ENCODE data around the gene TMEM247. TPM values are rescaled to one million over a fixed set of nuclear protein-coding genes. Genes with fewer than 3 reads are reported as not detected.

The TMEM247 gene
- total RNA-seq, 4 donors from 2014 or later: not detected

GRCh38 chr2:46435353-46435752 is 44.0 kb upstream of the TMEM247 start:
- Histone ChIP-seq H3K4me3 (no peak overlapping the region), H3K27ac (no peak overlapping the region), H3K27me3 (no peaks in the 10 kb centered on the region), H3K4me1 (no peaks in the 10 kb centered on the region), H3K36me3 (no peaks in the 10 kb centered on the region), H3K9me3 (no peaks in the 10 kb centered on the region)
- no peak for TF ChIP-seq EP300 (IDR thresholded peaks at IDR 0.05)
- TF ChIP-seq CTCF (IDR thresholded peaks at IDR 0.05): no peak
- no peak for TF ChIP-seq POLR2A (IDR thresholded peaks at IDR 0.05)
- no peak for TF ChIP-seq POLR2AphosphoS5 (IDR thresholded peaks at IDR 0.05)
- no peak for ATAC-seq

- no peak for TF ChIP-seq CTCF (IDR thresholded peaks at IDR 0.05)
- TF ChIP-seq EP300 (IDR thresholded peaks at IDR 0.05): no peak
- no peak for TF ChIP-seq POLR2A (IDR thresholded peaks at IDR 0.05)
- TF ChIP-seq POLR2AphosphoS5 (IDR thresholded peaks at IDR 0.05): no peak
- 55 to 58% methylated on average over 4 of the region's 4 CpGs for WGBS, 2 donors (ENCODE audit: low coverage in 1 of 2)
Observed at GRCh38 chr2:46435796-46436360, 43.5 kb upstream of the TMEM247 start.

GRCh38 chr2:46436800-46437199 is 42.6 kb upstream of the TMEM247 start:
- H3K4me3 ChIP-seq: no peak overlapping the region
- no peaks in the 10 kb centered on the region for H3K9me3 ChIP-seq
- TF ChIP-seq POLR2AphosphoS5 (IDR thresholded peaks at IDR 0.05) (no peak), CTCF (IDR thresholded peaks at IDR 0.05) (no peak), POLR2A (IDR thresholded peaks at IDR 0.05) (no peak), EP300 (IDR thresholded peaks at IDR 0.05) (no peak)
- H3K27me3 ChIP-seq: no peaks in the 10 kb centered on the region
- no peak for ATAC-seq
- no peak overlapping the region for H3K27ac ChIP-seq
- H3K4me1 ChIP-seq: no peaks in the 10 kb centered on the region
- H3K36me3 ChIP-seq: no peaks in the 10 kb centered on the region

More at GRCh38 chr2:46435796-46436360, 43.5 kb upstream of the TMEM247 start:
- Histone ChIP-seq H3K4me3 (no peak overlapping the region), H3K9me3 (no peaks in the 10 kb centered on the region), H3K4me1 (no peaks in the 10 kb centered on the region), H3K27ac (no peak overlapping the region), H3K36me3 (no peaks in the 10 kb centered on the region), H3K27me3 (no peaks in the 10 kb centered on the region)
- ATAC-seq: no peak

- TF ChIP-seq EP300 (IDR thresholded peaks at IDR 0.05): no peak
- no peak for TF ChIP-seq POLR2AphosphoS5 (IDR thresholded peaks at IDR 0.05)
- no peak for TF ChIP-seq CTCF (IDR thresholded peaks at IDR 0.05)
- TF ChIP-seq POLR2A (IDR thresholded peaks at IDR 0.05): no peak
- no peaks in the 10 kb centered on the region for H3K9me3 ChIP-seq
- no peaks in the 10 kb centered on the region for H3K4me1 ChIP-seq
- no peaks in the 10 kb centered on the region for H3K36me3 ChIP-seq
- H3K27me3 ChIP-seq: no peaks in the 10 kb centered on the region
- no peak for ATAC-seq
- H3K27ac ChIP-seq: no peak overlapping the region
- WGBS, 2 donors (ENCODE audit: low coverage in 1 of 2): 78 to 82% methylated on average over 1 of the region's 1 CpG
- no peak overlapping the region for H3K4me3 ChIP-seq
Observed at GRCh38 chr2:46438102-46438501, 41.3 kb upstream of the TMEM247 start.

- Histone ChIP-seq H3K4me3 (no peak overlapping the region), H3K36me3 (no peaks in the 10 kb centered on the region), H3K9me3 (no peaks in the 10 kb centered on the region), H3K27me3 (no peaks in the 10 kb centered on the region), H3K27ac (no peak overlapping the region), H3K4me1 (no peaks in the 10 kb centered on the region)
- no peak for ATAC-seq
- WGBS, 2 donors (ENCODE audit: low coverage in 1 of 2): 54 to 89% methylated on average over 1 to 2 of the region's 2 CpGs
- no peak for TF ChIP-seq POLR2AphosphoS5 (IDR thresholded peaks at IDR 0.05)
- TF ChIP-seq CTCF (IDR thresholded peaks at IDR 0.05): no peak
- no peak for TF ChIP-seq POLR2A (IDR thresholded peaks at IDR 0.05)
- no peak for TF ChIP-seq EP300 (IDR thresholded peaks at IDR 0.05)
Observed at GRCh38 chr2:46438794-46439193, 40.6 kb upstream of the TMEM247 start.
